ENCODE data around the gene SCUBE3.
A peak's percentile ranks its signal among the peaks of the same experiment; 100 is the strongest.

SCUBE3 gene

DNA sequence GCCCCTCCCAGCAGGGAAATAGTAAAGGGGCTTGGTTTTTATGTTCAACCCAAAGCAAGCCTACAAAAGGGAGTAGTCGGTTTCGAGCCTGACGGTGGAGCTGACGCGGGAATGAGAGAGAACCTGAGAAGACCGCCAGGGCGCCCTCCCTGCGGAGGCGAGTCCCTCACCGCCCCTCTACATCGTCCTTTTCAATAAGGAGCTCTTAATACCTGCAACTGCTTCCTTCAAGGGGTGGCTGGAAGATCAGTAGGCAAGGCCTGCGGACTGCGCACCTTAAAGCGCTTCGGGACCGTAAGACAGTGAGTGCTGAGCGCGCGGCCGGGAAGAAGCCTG lies 45.1 kb downstream of the SCUBE3 start:
- Histone ChIP-seq H3K4me1 (ENCODE audit: control insufficient read depth in 1 of 2, insufficient read depth in 2 of 2, low read length in 2 of 2) (peaks cover 4 to 34% of the 10 kb centered on the region in 2 donors), H3K27me3 (ENCODE audit: low read depth, low read length) (no peaks in the 10 kb centered on the region), H3K27ac (ENCODE audit: low read length) (peak overlapping the region; percentile 77), H3K9me3 (ENCODE audit: control insufficient read depth in 1 of 2, low read length in 2 of 2) (no peaks in the 10 kb centered on the region), H3K4me3 (ENCODE audit: low read depth in 1 of 2, low read length in 2 of 2) (peak overlapping the region; percentile 80 to 87), H3K36me3 (ENCODE audit: control insufficient read depth in 1 of 2, insufficient read depth in 2 of 2, low read length in 2 of 2) (peaks cover 0 to 4% of the 10 kb centered on the region in 2 donors)

DNA sequence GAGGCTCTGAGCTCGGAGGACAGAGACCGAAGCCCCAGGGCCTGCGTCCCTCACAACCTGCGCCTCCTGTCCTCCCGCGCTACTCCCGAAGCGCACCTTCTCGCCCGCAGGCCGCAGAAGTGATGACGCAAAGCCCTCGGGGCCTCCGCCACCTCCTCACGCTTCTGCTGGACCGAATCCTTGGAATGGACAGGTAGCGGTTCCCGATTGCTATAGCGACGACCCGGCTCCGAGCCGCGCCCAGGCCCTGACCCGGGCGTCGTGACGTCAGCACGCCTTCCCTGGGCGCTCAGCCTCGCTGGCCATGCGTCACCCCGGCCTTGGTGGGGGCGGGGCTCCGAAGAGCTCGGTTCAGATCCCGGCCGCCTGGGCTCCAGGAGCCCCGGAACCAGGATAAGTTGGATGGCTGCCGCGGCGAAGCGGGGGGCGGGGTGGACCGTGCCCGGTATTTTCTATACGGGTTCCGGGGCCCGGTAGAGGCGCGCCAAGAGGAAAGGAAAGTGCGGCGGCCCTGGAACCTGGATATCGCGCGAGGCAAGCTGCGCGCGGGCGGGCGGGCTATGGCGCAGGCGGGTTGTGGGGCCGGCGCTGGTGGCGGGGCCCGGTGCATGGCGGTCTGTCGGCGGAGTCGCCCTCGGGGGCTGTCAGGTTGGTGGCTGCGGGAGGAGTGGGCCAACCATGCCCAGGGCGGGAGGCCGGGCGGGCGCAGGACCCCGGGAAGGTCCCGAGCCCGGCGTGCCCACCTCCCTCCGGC lies 45.6 kb downstream of the SCUBE3 start, which contains the start of gene ZNF76:
ZNF76 (plus strand) TSS at position 542 of the 754 bp plus-strand sequence. CDS start 21,417 bp downstream, outside the sequence.
- H3K4me1 ChIP-seq (ENCODE audit: control insufficient read depth in 1 of 2, insufficient read depth in 2 of 2, low read length in 2 of 2), result peaks cover 4 to 34% of the 10 kb centered on the region in 2 donors
- H3K27ac ChIP-seq (ENCODE audit: low read length), result peak within 1 kb of the TSS; percentile 91
- H3K36me3 ChIP-seq (ENCODE audit: control insufficient read depth in 1 of 2, insufficient read depth in 2 of 2, low read length in 2 of 2), result peaks cover 0 to 4% of the 10 kb centered on the region in 2 donors
- no peaks in the 10 kb centered on the region for H3K27me3 ChIP-seq (ENCODE audit: low read depth, low read length)
- peak within 1 kb of the TSS; percentile 80 to 87 for H3K4me3 ChIP-seq (ENCODE audit: low read depth in 1 of 2, low read length in 2 of 2)
- H3K9me3 ChIP-seq (ENCODE audit: control insufficient read depth in 1 of 2, low read length in 2 of 2), result no peaks in the 10 kb centered on the region

DNA sequence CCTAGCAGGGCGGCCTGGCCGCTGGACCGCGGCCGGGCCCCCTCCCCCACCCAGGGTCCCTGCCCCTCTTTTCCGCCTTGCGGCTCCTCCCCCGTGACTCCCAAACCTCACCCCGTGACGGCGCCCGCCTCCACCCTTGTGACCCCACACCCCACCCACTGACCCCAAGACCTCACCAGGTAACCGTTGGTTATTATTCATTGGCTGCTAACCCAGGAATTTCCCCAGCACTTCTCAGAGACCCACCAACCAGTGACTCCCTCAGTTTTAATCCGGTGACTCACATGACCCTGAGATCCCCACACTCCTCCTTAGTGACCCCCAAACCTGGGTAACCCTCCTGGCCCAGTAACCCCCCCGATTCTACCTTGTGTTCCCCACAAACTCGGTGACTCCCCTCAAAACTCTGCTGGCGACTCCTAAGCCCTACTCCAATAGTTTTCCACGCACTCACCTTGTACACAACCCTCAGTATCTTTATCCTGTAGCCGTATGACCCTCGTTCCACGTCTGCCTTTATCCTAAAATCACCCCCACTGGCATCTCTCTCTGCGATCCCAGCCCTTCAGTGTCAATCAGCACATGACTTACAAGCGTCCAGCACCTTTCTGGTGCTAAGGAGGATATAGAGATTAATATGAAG lies 46.3 kb downstream of the SCUBE3 start:
- peaks cover 4 to 34% of the 10 kb centered on the region in 2 donors for H3K4me1 ChIP-seq (ENCODE audit: control insufficient read depth in 1 of 2, insufficient read depth in 2 of 2, low read length in 2 of 2)
- H3K27ac ChIP-seq (ENCODE audit: low read length), result peak overlapping the region; percentile 91
- H3K36me3 ChIP-seq (ENCODE audit: control insufficient read depth in 1 of 2, insufficient read depth in 2 of 2, low read length in 2 of 2), result peaks cover 0 to 4% of the 10 kb centered on the region in 2 donors
- no peaks in the 10 kb centered on the region for H3K9me3 ChIP-seq (ENCODE audit: control insufficient read depth in 1 of 2, low read length in 2 of 2)
- peak overlapping the region; percentile 72 to 87 for H3K4me3 ChIP-seq (ENCODE audit: low read depth in 1 of 2, low read length in 2 of 2)
- H3K27me3 ChIP-seq (ENCODE audit: low read depth, low read length), result no peaks in the 10 kb centered on the region

DNA sequence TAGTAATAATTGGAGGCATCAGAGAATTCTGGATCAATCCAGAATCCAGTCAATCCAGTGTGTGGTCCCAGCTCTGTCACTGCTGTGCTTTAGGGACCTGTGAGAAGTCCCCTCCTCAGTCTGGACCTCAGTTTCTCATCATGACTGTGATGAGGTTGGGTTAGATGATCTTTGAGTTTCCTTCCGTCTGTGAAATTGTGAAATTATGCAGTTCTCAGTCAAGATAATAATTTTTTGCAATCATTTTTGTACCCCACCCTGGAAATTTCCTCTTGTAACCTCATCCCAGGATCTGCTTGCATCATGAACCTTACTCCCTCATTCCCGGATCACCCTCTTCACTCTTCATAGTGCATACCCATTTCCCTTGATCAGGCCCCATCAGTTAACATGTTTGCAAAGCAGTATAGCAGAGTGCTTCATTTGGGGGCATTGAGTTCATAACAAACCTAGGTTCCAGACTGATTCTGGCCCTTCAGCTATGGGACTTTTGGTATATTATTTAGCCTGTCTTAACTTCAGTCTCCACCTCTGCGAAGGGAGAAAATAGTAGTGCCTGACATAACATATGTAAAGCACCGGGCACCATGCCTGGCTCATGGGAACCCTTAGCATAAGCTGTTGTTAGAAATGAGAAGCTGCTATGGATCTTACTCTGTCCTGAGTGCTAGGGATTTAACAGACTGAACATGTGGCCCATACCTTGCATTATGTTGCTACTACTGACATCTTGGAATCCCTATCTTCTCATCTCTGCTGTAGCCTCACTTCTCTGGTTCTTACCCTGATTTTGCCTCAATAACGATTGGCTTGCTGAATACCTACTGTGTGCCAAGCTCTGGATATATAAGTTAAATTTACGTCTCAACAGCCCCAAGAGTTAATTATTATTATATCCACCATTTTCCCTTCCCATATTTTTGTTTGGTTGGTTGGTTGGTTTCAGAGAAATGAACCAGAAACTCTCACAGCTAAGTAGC lies 47.1 kb downstream of the SCUBE3 start:
- H3K27ac ChIP-seq (ENCODE audit: low read length), result peak overlapping the region; percentile 91
- no peaks in the 10 kb centered on the region for H3K9me3 ChIP-seq (ENCODE audit: control insufficient read depth in 1 of 2, low read length in 2 of 2)
- peaks cover 0 to 4% of the 10 kb centered on the region in 2 donors for H3K36me3 ChIP-seq (ENCODE audit: control insufficient read depth in 1 of 2, insufficient read depth in 2 of 2, low read length in 2 of 2)
- H3K4me3 ChIP-seq (ENCODE audit: low read depth in 1 of 2, low read length in 2 of 2), result peak overlapping the region; percentile 72 to 87
- no peaks in the 10 kb centered on the region for H3K27me3 ChIP-seq (ENCODE audit: low read depth, low read length)
- peaks cover 4 to 34% of the 10 kb centered on the region in 2 donors for H3K4me1 ChIP-seq (ENCODE audit: control insufficient read depth in 1 of 2, insufficient read depth in 2 of 2, low read length in 2 of 2)

DNA sequence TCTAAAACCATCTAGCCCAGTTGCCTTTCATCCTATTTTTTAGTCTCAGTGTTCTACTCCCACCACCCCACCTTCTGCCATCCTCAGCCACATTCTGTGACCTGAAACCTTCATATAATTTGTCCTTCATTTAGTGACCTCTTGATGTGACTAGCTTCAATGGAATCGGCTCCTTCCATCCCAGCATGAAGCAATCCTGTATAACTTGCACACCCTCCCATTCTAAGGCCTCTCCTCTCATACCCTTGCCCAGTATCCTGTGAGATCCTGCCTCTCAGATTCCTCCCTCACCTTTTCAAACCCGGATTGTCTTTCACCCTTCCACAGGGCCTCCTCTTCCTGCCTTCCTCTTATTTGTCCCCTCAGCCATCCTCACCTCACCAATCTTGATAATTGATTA lies 48.8 kb downstream of the SCUBE3 start:
- H3K4me3 ChIP-seq (ENCODE audit: low read depth in 1 of 2, low read length in 2 of 2), result no peak overlapping the region
- peaks cover 0 to 4% of the 10 kb centered on the region in 2 donors for H3K36me3 ChIP-seq (ENCODE audit: control insufficient read depth in 1 of 2, insufficient read depth in 2 of 2, low read length in 2 of 2)
- no peaks in the 10 kb centered on the region for H3K9me3 ChIP-seq (ENCODE audit: control insufficient read depth in 1 of 2, low read length in 2 of 2)
- H3K4me1 ChIP-seq (ENCODE audit: control insufficient read depth in 1 of 2, insufficient read depth in 2 of 2, low read length in 2 of 2), result peaks cover 4 to 29% of the 10 kb centered on the region in 2 donors
- no peaks in the 10 kb centered on the region for H3K27me3 ChIP-seq (ENCODE audit: low read depth, low read length)
- H3K27ac ChIP-seq (ENCODE audit: low read length), result no peak overlapping the region

DNA sequence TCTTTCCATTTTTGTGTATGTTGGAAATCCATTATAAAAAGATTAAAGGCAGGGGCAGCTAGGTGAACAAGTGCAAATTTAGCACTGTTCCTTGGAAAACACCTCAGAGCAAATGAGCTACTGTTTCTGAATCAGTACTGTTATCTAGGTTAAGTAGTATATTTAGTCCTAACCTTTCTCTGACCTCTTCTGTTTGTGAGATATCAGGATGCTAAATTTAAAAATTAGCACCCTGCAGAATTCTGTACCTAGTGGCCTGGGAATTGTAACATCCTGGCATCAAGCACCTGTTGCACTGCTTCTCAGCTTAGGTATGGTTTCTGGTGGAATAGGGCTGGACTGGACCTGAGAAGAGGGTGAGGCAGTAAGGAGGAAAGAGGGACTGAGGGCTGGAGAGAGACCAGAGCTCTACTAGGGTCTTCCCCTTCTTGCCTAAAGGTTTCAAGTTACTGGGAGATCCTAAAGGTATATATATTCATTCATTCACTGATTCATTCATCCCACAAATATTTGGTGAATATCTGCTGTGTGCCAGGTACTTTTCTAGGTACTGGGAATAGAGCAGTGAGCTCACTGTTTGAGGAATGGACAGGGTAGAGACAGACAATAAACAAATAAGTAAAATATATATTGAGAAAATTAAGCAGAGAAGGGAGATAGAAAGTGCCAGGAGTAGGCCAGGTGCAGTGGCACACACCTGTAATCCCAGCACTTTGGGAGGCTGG lies 51.0 kb downstream of the SCUBE3 start:
- no peak overlapping the region for H3K4me3 ChIP-seq (ENCODE audit: low read depth in 1 of 2, low read length in 2 of 2)
- no peaks in the 10 kb centered on the region for H3K27me3 ChIP-seq (ENCODE audit: low read depth, low read length)
- H3K36me3 ChIP-seq (ENCODE audit: control insufficient read depth in 1 of 2, insufficient read depth in 2 of 2, low read length in 2 of 2), result no peaks in the 10 kb centered on the region
- no peaks in the 10 kb centered on the region for H3K9me3 ChIP-seq (ENCODE audit: control insufficient read depth in 1 of 2, low read length in 2 of 2)
- peaks cover 4 to 23% of the 10 kb centered on the region in 2 donors for H3K4me1 ChIP-seq (ENCODE audit: control insufficient read depth in 1 of 2, insufficient read depth in 2 of 2, low read length in 2 of 2)
- H3K27ac ChIP-seq (ENCODE audit: low read length), result no peak overlapping the region

DNA sequence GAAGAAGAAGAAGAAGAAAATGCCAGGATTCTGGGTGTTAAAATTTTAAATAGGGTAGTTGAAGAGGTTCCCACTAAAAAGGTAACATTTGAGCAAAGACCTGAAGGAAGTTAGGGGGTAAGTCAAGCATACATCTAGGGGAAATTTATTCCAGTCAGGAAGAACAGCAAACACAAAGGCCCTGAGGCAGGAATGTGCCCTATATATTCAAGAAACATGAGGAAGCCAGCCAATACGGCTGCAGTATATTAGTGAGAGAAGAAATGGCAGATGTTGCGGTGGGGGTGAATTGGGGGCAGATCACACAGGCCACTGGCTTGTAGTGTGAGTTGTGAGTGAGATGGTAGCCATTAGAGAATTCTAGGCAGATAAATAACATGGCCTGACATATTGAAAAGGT lies 51.8 kb downstream of the SCUBE3 start:
- no peak overlapping the region for H3K4me3 ChIP-seq (ENCODE audit: low read depth in 1 of 2, low read length in 2 of 2)
- H3K9me3 ChIP-seq (ENCODE audit: control insufficient read depth in 1 of 2, low read length in 2 of 2), result no peaks in the 10 kb centered on the region
- no peaks in the 10 kb centered on the region for H3K36me3 ChIP-seq (ENCODE audit: control insufficient read depth in 1 of 2, insufficient read depth in 2 of 2, low read length in 2 of 2)
- peaks cover 2 to 17% of the 10 kb centered on the region in 2 donors for H3K4me1 ChIP-seq (ENCODE audit: control insufficient read depth in 1 of 2, insufficient read depth in 2 of 2, low read length in 2 of 2)
- no peak overlapping the region for H3K27ac ChIP-seq (ENCODE audit: low read length)
- H3K27me3 ChIP-seq (ENCODE audit: low read depth, low read length), result no peaks in the 10 kb centered on the region

DNA sequence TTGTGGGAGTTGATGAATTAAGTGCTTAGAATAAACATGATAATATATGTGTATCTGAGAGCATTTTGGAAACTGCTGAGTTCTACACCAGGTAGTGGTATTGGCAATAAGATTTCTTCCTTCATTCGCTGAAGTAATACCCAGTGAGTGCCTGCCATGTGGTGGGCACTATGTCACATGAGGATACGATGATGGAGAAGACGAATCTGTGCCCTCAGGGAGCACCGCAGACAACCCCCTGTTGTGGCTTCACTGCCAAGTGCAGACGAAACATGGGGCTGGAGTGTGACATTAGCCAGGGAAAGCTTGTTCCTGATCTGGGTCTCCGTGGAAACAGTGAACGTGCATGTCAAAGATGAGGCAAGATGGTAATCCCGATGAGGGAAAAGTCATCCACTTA lies 53.7 kb downstream of the SCUBE3 start:
- no peak overlapping the region for H3K4me3 ChIP-seq (ENCODE audit: low read depth in 1 of 2, low read length in 2 of 2)
- H3K27ac ChIP-seq (ENCODE audit: low read length), result no peak overlapping the region
- no peaks in the 10 kb centered on the region for H3K36me3 ChIP-seq (ENCODE audit: control insufficient read depth in 1 of 2, insufficient read depth in 2 of 2, low read length in 2 of 2)
- no peaks in the 10 kb centered on the region for H3K27me3 ChIP-seq (ENCODE audit: low read depth, low read length)
- H3K9me3 ChIP-seq (ENCODE audit: control insufficient read depth in 1 of 2, low read length in 2 of 2), result no peaks in the 10 kb centered on the region
- peaks cover 0 to 13% of the 10 kb centered on the region in 2 donors for H3K4me1 ChIP-seq (ENCODE audit: control insufficient read depth in 1 of 2, insufficient read depth in 2 of 2, low read length in 2 of 2)

DNA sequence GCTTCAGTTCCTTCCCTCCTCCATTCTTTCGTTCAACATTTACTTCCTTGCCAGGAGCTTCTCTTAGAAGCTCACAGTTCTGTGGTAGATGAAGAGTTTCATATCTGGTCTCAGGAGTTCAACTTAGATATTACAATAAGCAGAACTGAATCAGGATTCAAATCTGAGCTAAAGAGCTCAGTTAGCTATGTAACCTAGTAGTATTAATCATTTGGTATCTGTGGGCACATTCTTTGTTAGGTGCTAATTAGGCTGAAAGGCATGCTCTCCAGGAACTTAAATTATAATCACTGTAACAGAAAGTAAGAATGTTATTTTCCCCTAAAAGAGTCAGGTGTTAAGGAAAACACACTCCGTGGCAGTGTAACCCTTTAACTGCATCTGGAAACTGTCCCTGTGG lies 54.1 kb downstream of the SCUBE3 start:
- no peaks in the 10 kb centered on the region for H3K36me3 ChIP-seq (ENCODE audit: control insufficient read depth in 1 of 2, insufficient read depth in 2 of 2, low read length in 2 of 2)
- no peaks in the 10 kb centered on the region for H3K27me3 ChIP-seq (ENCODE audit: low read depth, low read length)
- peaks cover 0 to 13% of the 10 kb centered on the region in 2 donors for H3K4me1 ChIP-seq (ENCODE audit: control insufficient read depth in 1 of 2, insufficient read depth in 2 of 2, low read length in 2 of 2)
- no peaks in the 10 kb centered on the region for H3K9me3 ChIP-seq (ENCODE audit: control insufficient read depth in 1 of 2, low read length in 2 of 2)
- H3K27ac ChIP-seq (ENCODE audit: low read length), result no peak overlapping the region
- H3K4me3 ChIP-seq (ENCODE audit: low read depth in 1 of 2, low read length in 2 of 2), result no peak overlapping the region

DNA sequence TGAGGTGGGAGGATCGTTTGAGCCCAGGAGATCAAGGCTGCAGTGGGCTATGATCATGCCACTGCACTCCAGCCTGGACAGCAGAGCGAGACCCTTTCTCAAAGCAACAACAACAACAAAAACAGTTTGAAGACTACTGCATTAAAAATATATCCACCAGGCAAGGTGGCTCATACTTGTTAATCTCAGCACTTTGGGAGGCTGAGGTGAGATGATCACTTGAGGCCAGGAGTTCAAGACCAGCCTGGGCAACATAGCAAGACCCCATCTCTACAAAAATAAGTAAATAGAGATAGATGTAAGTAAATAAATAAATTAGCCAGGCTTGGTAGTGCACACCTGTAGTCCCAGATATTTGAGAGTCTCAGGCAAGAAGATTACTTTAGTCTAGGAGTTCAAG lies 58.2 kb downstream of the SCUBE3 start:
- Histone ChIP-seq H3K27ac (ENCODE audit: low read length) (no peak overlapping the region), H3K27me3 (ENCODE audit: low read depth, low read length) (no peaks in the 10 kb centered on the region), H3K4me1 (ENCODE audit: control insufficient read depth in 1 of 2, insufficient read depth in 2 of 2, low read length in 2 of 2) (peaks cover 6 to 16% of the 10 kb centered on the region in 2 donors), H3K9me3 (ENCODE audit: control insufficient read depth in 1 of 2, low read length in 2 of 2) (no peaks in the 10 kb centered on the region), H3K36me3 (ENCODE audit: control insufficient read depth in 1 of 2, insufficient read depth in 2 of 2, low read length in 2 of 2) (no peaks in the 10 kb centered on the region), H3K4me3 (ENCODE audit: low read depth in 1 of 2, low read length in 2 of 2) (no peak overlapping the region)

All from muscle layer of duodenum (tissue), 2 donors.